ENCODE results near the gene ASB10.
A peak's percentile ranks its signal among the peaks of the same experiment; 100 is the strongest.

ASB10 gene

GRCh38 chr7:151166629-151167196 lies 20.3 kb downstream of the ASB10 start:
- no peak for DNase-seq (ENCODE audit: low spot score)

GRCh38 chr7:151161757-151162156 lies 25.3 kb downstream of the ASB10 start:
- no peak for DNase-seq (ENCODE audit: low spot score)

- no peak for DNase-seq (ENCODE audit: low spot score)
Measured at GRCh38 chr7:151157645-151158329, 29.3 kb downstream of the ASB10 start.

GRCh38 chr7:151152643-151153513 lies 34.2 kb downstream of the ASB10 start:
- DNase-seq (ENCODE audit: low spot score): no peak

GRCh38 chr7:151150388-151150787 lies 36.7 kb downstream of the ASB10 start:
- DNase-seq (ENCODE audit: low spot score): no peak

- no peak for DNase-seq (ENCODE audit: low spot score)
Measured at GRCh38 chr7:151148319-151149259, 38.5 kb downstream of the ASB10 start.

GRCh38 chr7:151146761-151147160 lies 40.3 kb downstream of the ASB10 start:
- DNase-seq (ENCODE audit: low spot score): no peak

GRCh38 chr7:151144387-151144786 lies 42.7 kb downstream of the ASB10 start:
- no peak for DNase-seq (ENCODE audit: low spot score)

- DNase-seq (ENCODE audit: low spot score): no peak
Measured at GRCh38 chr7:151143261-151144015, 43.6 kb downstream of the ASB10 start.

GRCh38 chr7:151142686-151143040 lies 44.4 kb downstream of the ASB10 start:
- DNase-seq (ENCODE audit: low spot score): peak; percentile 15

- no peak for DNase-seq (ENCODE audit: low spot score)
Measured at GRCh38 chr7:151141855-151142685, 45.0 kb downstream of the ASB10 start.

- DNase-seq (ENCODE audit: low spot score): no peak
Measured at GRCh38 chr7:151141311-151141854, 45.7 kb downstream of the ASB10 start.

- DNase-seq (ENCODE audit: low spot score): no peak
Measured at GRCh38 chr7:151140826-151141225, 46.2 kb downstream of the ASB10 start.

GRCh38 chr7:151139791-151140190 lies 47.3 kb downstream of the ASB10 start:
- no peak for DNase-seq (ENCODE audit: low spot score)

- no peak for DNase-seq (ENCODE audit: low spot score)
Measured at GRCh38 chr7:151139071-151139790, 47.8 kb downstream of the ASB10 start.

GRCh38 chr7:151138153-151138851 lies 48.7 kb downstream of the ASB10 start:
- DNase-seq (ENCODE audit: low spot score): no peak

GRCh38 chr7:151137791-151138152 lies 49.3 kb downstream of the ASB10 start:
- DNase-seq (ENCODE audit: low spot score): no peak

GRCh38 chr7:151137076-151137675 lies 49.9 kb downstream of the ASB10 start:
- DNase-seq (ENCODE audit: low spot score): no peak
